Gastrocnemius medialis (tissue), 4 donors: ENCODE measurements around the gene PKP1.

ENCODE experiments used
- CTCF ChIP-seq, 5 experiments: fragments of 450-650 bp in 3 of 5; fragments of 200-600 bp in 2 of 5; sonication (generic) in 2 of 5; IDR thresholded peaks in 4 of 5; conservative IDR thresholded peaks in 1 of 5; 1 replicate in 4 of 5; 2 replicates in 1 of 5; pipeline ENCODE4 v1.5.1; 2016 to 2019; ENCODE audit warnings: antibody characterized with exemption in 5 of 5, mild to moderate bottlenecking in 3 of 5, moderate library complexity in 3 of 5
- POLR2A ChIP-seq, 2 donors: fragments of 450-650 bp; IDR thresholded peaks; one replicate each; pipeline ENCODE4 v1.6.1; 2017; ENCODE audit warnings: antibody characterized with exemption in 2 of 2, mild to moderate bottlenecking in 2 of 2, moderate library complexity in 2 of 2

GRCh38 chr1:201265756-201266155, 17.6 kb upstream of the PKP1 start:
- TF ChIP-seq CTCF (IDR thresholded peaks at IDR 0.05 in 4 of 5, conservative IDR thresholded peaks at IDR 0.05 in 1 of 5): no peak
- no peak for TF ChIP-seq POLR2A (IDR thresholded peaks at IDR 0.05)
